HG03064 (cell line): ENCODE data around the gene LTB4R.
A peak's percentile ranks its signal among the peaks of the same experiment; 100 is the strongest.

Source experiments
- ATAC-seq: cut with Tn5 transposase; IDR thresholded peaks from one replicate; pipeline ENCODE4 v1.9.1; 2021; ENCODE audit warnings: low read depth; ENCODE audit not compliant: unreplicated experiment

LTB4R gene

DNA sequence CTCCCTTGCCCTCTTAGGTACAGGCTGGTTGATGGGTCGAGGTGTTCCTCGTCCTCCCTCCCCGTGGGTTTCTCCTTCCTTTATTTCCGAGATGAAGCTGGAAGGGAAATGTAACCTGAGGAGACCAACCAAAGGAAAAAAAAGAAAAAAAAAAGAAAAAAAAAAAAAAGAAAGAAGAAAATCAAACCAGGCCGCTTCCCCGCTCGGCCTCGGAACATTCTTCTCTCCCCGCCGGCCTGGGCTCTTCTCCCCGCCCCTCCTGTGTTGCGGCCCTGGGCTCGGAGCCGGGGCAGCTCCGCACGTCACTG lies 55.1 kb downstream of the LTB4R start:
- no peak for ATAC-seq

DNA sequence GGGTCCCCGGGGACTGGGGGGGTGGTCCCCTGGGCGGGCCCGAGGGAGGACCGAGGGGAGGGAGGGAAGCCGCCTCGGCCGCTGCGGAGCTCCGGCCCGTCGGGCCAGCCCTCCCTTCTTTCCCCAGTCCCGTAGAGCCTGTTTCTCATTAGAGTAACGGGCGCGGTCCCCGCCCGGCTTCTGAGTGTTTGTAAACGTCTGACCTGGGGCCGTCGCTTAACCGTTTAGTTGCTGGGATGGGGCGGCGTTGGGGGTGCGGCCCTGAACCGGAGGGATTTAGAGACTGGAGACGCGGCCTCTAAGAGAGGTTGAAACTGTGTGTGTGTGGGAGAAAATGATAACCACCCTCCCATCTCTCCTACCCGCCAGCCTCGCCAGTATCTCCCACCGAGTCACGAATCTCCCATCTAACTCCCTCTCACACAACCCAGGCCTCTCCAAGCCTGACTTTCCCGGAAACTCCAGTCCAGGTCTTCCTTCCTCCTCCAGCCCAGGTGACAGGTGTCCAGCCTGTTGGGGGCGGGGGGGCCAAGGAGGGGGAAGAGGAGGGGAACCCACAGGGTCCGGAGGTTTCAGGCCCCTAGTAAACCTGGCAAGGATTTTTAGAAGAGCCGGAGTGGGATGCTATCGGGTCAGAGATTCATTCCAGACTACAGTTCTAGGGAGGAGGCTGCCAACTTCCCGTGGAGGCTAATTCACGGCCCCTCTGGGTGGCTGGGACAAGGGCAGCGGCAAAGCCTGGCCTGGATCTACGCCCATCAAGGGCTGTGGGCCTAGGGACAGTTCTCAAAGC lies 55.6 kb downstream of the LTB4R start:
- ATAC-seq, result peak; percentile 64
